ENCODE results near the gene LOXL3.

Gene LOXL3

GRCh38 chr2:74528600-74529356, 25.0 kb downstream of the LOXL3 start:
- no peak for DNase-seq

DNA sequence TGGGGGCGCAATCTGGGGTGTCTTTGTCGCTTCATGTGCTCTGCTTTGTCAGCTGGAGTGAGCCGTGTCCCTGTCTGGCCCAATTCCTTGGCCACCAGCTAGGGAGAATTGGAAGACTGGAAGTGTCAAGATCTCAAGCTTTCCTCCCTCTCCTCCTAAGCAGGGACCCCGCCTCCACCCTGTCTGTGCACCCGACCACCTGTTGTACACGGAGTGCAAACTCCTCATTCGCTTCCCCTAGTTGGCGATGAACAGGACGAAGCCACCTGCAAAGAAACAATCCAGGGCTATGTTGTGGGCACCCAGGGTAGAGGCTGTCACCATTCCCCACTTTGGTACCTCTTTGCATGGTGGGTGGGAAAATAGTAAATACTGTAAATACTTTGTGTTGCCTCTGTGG, 26.0 kb downstream of the LOXL3 start:
- DNase-seq, result no peak

DNA sequence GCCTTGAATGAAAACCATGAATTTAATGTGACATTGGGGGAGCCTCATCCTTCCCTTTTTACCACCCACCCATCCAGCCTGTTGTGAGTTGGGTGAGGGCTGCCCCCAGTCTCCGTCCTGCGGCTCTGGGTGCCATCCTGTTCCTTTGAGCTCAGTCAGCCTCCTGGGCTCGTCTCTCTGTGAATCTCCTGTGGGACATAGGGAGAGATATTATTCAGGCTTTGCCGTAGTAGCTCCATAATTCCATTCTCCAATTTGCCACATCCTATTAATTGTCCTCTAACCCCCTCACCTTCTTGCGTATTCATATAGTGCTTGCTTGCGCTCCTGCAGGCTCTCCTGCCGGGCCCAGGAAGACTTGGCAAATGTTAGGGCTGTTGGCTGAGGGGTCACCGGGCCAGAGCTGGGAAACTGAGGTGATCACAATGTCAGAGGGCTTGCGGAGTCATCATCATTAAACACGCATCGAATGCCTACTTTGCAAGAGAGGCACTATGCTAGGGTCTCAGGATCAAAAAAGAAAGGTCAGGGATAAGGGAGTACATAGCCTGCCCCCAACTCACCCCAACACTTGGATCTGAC, 27.0 kb downstream of the LOXL3 start:
- no peak for DNase-seq

DNA sequence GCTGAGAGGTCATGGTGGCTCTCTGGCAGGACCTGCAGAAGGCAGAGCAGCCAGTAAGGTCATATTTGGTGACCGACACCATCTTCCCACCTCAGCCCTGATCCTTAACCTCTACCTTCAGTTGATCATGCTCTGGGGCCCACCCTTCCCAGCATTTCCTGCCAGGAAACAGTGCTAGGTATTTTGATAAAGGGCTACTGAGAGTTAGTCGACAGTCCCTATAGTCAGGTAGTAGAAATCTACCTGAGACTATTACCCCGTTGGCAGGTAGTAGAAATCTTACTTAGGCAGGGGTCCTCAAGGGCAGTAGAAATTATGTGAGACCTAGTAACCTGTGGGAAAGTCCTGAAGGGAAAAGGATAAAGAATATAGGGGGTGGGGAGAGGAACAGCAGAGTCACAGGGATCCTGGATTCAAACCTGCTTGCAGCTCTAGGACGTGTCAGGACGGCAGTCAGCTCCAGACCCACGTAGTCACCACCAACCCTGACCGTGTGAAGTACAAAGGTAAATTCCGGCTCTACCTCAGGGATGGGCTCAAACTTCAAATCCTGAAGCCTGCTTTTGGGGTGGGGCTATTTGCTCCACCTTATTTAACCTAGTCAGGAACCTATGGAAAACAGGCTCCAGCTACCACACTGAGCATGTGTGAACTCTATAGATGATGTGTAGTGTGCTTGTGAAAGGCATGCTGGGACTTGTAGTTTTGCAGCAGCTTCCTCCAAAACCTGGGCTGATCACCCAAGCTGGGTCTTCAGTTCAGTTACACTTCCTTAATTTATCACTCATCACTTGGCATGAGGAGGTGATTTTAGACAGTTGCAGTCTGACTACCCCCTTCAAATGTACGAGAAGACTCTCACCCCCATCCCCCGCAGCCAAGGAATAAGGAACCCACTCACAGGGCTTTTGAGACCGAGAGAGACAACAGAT, 27.8 kb downstream of the LOXL3 start, which contains the start of gene DQX1:
TSS of gene DQX1 (minus strand) at position 515 of the 932 bp plus-strand sequence. CDS start at position 13, 502 bp downstream.
- no peak for DNase-seq

DNA sequence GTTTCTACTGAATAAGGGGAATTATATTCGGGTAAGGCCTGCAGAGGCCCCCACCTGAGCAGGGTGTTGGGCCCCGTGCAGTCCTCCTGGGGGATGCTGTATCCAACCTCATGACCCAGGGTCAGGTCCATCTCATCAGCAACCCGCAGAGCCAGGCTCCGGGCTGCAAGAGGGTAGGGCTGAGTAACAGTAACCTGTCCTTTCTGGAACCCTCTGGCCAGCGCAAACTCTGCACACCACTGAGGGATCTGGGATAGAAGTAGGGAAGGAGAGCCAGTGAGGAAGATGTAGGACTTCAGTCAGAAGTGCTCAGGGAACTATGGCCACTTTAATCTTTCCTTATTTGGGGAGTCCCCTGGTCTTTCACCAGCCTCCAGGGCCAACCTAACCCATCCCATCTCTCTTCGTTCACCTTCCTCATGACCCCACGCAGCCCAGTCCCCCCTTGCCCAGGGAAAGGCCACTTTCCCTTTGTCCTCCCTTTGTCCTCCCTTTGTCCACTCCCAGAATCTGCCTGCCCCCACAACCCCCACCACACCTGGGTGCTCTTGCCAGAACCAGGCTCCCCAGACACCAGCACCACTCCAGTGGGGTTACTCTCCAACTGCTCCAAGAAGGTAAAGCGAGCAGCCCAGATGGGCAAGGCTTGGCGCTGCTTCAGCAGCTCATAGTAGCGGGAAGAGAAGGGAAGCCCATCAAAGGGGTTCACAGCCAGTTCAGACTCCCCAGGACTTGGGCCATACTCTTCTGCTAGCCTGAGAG, 28.6 kb downstream of the LOXL3 start:
- no peak for DNase-seq

- no peak for DNase-seq
These were observed 29.7 kb downstream of the LOXL3 start for GRCh38 chr2:74524005-74524404.

DNA sequence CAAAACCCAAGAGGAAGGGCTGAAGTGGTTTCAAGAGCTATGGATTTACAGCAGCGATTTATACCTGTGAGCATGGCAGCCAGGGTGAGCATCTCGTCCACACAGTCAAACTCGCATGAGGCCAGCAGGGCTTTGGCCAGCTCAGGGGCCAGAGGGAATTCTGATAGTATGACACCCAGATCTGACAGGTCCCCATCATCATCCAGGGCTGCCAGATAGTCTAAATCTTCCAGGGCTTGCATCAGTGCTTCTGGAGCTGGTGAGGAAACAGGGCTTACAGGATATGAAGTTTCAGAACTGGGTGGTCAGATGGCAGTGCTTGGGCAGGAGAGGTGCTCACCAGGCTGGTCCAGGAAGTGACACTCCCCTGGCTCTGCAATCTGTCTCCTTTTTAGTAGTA, 31.2 kb downstream of the LOXL3 start:
- no peak for DNase-seq

GRCh38 chr2:74516650-74517049, 37.1 kb downstream of the LOXL3 start:
- no peak for DNase-seq

DNA sequence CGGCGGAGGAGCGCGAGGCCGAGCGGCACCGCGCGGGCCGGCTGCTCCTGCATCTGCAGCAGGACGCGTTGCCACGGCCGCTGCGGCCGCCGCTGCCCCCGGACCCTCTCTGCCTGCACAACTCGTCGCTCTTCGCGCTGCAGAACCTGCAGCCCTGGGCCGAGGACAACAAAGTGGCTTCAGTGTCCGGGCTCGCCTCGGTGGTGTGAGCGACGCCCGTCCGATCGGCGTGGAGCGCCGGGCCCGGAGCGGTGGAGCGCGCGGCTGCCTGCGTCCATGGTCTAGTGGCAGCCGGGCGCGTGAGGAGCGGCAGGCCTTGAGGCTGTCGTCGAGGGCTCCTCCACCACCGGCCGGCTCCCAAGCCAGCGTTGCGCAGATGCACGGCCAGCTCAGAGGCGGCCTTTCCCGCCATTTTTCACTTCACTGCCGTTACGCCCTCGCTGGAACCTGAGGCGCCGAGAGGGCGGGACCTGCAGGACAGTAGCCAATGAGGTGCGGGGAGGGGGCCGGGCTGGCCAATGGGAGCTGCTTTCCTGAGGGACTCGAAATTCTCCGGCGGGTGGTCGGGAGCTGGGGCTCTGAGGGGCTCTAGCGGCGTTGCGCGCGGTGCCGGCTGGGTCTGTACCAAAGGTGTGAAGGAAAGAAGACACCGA, 37.6 kb downstream of the LOXL3 start:
- DNase-seq, result peak; percentile 81

DNA sequence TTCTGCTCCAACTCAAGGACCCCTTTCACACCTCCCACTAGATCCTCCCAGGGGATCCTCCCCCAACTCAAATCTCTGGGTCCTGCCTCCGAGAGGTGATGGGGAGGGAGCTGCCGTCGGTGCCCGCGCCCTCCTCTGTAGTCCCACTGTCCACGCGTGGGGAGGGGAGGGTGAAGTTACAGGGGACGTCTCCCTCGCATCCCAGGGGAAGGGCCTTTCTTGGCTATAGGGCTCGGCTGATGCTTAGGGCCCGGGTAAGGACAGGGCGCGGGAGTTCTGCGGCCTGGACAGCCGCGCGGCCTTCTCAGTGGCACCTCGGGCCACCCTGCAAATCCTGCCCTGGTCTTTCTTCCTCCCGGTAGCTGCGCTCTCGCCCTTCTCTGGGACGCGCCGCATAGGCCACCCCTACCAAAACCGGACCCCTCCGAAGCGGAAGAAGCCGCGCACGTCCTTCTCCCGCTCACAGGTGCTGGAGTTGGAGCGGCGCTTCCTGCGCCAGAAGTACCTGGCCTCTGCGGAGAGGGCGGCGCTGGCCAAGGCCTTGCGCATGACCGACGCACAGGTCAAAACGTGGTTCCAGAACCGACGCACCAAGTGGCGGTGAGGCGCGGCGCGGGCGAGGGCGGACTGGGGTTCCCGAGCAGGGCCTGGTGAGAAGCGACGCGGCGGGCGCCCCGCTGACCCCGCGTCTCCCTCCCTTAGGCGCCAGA, 38.3 kb downstream of the LOXL3 start:
- DNase-seq, result no peak

- peak; percentile 70 for DNase-seq
These were observed 39.1 kb downstream of the LOXL3 start, which contains the start of gene TLX2 for GRCh38 chr2:74514368-74515270. TSS of gene TLX2 (plus strand) at chr2:74514450. CDS start at chr2:74514807, 357 bp downstream.

GRCh38 chr2:74513605-74514367, 40.0 kb downstream of the LOXL3 start:
- DNase-seq, result peak; percentile 74

- DNase-seq, result no peak
These were observed 40.8 kb downstream of the LOXL3 start for GRCh38 chr2:74512744-74513604.

DNA sequence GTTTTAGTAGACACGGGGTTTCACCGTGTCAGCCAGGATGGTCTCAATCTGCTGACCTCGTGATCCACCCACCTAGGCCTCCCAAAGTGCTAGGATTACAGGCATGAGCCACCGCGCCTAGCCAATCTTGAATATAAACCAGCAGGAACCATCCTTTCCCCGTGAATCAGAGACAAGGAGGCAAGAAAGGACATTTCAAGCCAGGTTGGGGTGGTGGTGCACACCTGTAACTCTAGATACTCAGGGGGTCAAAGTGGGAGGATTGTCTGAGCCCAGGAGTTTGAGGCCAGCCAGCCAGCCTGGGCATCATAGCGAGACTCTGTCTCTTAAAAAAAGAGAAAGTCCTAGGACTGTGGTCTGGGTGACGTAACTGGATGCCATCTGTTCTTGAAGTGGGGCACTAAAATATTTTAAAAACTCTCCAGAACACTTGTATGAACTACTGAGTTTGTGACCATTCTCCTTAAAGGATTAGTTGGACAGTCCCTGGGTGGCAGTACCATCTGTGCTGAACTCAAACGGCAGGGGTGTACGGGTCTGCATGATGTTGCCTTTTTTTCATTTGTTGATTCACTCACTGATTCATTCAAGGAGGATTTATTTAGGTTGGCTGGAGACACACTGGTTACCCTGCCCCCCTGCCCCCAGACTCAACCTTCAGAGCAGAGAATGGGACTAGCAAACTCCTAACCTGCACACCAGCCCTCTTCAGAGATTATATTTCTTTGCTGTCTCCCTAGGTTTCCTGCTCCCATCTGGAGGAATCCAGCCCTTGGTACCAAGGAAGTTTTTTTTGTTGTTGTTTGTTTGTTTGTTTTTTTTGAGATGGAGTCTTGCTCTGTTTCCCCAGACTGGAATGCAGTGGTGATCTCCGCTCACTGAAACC, 42.4 kb downstream of the LOXL3 start:
- DNase-seq, result no peak

DNA sequence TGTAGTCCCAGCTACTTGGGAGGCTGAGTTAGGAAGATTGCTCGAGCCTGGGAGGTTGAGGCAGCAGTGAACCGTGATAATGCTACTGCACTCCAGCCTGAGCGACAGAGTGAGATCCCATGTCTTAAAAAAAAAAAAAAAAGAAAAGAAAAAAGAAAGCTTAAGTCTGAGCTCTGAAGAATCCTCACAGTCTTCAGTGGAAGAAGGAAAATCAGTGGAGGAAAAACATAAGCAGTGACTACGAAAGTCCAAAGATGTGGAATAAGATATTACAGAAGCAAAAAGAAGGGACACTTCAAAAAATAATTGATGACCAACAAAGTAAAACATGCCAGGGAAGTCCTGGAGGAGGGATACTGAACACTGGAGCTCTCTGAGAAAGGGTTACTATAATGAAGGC, 43.5 kb downstream of the LOXL3 start:
- no peak for DNase-seq

DNA sequence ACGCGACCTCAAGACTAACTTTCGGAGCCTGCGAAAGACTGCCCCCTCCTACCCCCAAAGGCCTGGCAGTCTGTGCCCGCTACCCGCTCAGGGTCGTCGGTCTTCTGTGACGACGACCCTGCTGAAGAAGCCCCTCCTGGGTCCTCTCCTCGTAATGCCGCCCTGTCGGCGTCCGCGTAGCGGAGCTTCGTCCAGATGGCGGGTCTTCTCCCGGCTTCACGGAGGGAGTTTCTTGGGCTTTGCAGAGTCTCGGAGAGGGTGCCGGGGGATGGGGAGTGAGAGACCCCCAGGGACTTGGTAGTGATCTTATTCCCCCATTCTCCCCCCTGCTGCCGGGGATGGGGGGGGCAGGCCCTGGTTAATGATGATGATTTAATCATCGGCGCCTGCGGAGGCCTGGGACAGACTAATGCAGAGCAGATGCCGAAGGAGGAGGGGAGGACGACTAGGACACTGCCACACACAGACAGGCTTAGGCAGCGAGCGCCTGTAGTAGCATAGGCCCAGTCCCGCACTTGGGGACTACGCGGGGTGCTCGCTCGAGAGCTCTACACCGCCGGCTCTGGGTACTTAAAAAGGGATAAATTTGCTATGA, 45.7 kb downstream of the LOXL3 start:
- DNase-seq, result peak; percentile 87
